ENCODE data around the gene UMAD1.
"Not testable (repeated sequence)": the region's sequence is repeated elsewhere in the genome, so short reads cannot be mapped to it uniquely, and the experiment has no call there.

UMAD1 gene

DNA sequence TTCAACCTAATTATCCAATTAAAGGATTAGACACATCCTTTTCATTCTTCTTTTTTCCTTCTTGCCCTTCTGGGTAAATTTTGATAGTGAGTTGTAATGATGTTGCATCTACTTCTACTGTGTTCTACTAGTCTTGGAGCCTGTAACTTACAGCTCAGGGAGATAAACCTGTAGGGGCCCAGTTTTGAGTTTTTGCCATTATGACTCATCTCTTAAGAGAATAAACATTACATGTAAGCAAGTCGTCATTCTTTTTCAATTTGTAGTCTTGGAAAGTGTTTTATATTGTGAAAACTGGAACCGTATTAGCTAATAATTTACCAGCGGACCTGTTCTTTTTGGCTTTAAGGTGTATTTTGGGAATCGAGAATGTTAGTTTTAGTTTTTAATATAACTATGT, 167.6 kb downstream of the UMAD1 start:
- DNase-seq, result peak; percentile 11

DNA sequence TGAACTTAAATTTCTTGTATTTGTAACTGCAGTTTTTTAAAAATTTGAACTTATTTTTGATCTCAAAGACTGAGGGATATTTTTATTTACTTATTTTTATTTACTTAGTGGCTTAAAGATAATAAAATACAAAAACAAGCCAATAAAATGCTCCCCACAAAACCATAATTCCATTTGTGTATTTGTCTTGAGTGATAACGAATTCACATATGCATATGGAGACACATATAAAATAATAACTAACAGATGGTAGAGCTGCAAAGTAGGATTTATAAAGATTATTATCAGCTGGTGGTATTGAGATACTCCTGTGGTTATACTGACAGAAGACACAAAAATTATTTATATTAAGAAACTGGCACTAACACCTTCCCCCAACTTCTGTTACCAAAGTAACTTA, 168.1 kb downstream of the UMAD1 start:
- DNase-seq, result no peak

DNA sequence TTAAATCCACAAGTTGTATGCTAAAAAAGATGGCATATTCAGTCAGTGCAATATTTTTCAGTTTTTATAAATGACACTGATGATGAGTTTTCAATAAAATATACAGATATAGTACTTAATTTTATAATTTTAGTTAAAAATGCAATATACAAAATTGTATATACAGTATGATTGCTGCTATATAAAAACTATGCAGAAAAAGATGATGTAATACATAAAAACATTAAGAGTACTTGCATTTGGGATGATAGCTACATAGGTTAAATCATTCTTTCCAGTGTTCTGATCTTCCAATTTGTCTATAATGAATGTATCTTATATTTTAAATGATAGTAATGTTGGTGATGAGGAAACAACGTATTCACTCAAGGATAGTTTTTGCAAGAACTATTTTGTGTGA, 169.8 kb downstream of the UMAD1 start:
- no peak for DNase-seq

DNA sequence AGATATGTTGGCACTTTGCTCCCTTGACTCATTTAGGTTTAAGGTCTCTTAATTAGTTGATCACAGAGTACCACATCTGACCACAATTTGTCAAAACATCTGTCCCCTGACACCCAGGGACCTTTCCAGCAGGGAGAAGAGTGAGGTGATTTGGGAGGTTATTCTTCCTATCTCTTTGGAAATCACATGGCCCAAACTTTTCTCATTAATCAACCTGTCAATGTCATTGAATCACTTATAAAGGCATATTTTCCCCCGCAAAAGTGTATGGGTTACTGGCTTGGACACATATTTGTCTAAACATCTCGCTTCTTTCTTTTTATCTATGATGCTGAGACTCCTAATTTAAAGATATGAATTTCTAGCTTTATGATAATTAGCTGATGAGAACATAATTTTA, 170.3 kb downstream of the UMAD1 start:
- DNase-seq, result no peak

DNA sequence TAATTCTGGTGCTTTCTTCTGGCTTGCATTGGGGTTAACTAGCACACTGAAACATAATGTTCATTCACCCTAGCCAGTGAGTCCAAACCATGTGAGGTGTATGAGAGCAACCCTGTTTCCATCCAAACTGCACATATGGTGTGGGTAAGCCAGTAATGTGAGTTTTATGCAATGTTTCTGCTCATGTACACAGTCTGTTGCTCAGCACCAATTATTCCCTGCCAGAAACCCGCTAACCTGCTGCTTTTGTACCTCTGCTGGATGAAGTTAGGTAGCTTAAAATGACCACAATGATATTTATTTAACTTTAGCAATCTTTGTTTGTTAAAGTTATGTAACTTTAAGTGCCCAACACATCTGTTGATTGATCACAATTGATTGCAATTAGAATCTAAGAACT, 171.6 kb downstream of the UMAD1 start:
- DNase-seq, result no peak

DNA sequence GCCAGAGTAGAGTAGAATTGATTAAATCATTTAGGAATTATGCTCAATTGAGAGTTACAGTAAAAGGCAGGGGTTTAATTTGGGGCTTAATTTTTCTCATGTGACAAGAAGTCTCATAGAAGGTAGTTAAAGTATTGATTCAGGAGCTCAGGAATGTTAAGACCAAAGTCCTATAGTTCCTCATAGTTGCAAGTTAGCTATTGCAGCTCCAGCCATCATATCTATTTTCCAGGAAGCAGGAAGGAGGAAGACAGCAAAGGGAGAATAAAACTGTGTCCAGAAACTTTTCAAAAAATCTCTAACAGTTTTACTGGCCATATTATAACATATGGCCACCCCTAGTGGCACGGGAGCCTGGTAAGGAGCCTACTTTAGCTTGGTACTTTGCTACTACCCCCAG, 174.8 kb downstream of the UMAD1 start:
- DNase-seq, result no peak

DNA sequence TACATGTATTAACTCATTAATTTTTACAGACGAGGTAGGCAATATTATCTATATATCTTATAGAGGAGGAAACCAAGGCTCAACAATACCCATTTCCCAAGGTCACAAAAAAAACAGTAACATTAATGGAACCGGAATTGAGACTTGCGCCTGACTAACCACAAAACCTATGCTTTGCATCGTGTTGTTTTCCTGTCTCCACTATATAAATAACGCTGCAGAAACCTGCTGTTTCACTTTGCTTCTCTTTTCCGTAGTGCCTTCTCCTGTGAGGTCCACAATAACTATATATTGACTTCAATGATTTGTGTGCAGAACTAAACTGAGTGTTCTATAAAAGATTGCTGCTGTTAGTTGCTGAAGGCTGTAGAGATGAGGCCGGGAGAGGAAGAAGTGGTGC, 175.5 kb downstream of the UMAD1 start:
- peak; percentile 39 for DNase-seq

DNA sequence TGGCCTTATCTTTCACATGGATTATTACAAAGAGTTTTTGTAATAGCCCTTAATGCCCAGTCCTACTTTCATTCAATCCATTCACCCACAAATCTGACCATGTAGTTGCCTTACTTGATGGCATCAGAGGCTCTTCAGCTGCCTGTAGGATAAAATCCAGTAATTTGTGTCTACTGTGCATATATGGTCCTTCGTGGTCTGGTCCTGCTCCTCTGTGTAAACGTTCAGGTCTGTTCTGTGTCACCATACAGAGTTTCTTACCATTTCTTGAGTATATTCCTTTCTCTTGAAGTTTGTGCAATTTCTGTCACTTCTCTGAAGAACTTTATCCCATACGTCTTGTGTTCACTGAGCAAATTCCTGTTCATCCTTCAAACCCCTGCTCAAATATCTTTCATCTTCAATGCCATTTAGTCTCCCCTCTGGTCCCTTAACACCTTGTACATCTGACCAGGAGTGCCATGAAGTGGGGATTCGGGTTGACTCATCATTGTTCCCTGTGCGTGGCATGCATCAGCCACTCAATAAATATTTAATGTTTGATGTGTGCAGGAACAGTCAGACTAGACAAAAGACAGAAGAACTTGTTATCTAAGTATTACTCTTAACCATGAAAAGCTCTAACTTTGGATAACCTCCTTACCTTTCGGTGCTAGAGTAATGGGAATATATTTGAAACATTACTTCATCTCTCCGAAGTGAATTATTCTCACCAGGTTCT, 176.4 kb downstream of the UMAD1 start:
- no peak for DNase-seq

DNA sequence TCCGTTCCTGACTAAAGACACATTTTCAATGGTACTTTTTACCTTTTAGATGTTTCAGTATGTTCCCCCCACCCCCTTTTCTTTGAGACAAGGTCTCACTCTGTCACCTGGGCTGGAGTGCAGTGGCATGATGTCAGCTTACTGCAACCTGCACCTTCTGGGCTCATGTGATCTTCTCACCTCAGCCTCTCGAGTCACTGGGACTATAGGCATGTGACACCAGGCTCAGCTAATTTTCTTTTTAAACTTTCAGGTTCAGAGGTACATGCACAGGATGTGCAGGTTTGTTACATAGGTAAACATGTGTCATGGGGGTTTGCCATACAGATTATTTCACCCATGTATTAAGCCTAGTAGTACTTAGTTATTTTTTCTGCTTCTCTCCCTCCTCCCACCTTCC, 177.2 kb downstream of the UMAD1 start:
- DNase-seq, result no peak

DNA sequence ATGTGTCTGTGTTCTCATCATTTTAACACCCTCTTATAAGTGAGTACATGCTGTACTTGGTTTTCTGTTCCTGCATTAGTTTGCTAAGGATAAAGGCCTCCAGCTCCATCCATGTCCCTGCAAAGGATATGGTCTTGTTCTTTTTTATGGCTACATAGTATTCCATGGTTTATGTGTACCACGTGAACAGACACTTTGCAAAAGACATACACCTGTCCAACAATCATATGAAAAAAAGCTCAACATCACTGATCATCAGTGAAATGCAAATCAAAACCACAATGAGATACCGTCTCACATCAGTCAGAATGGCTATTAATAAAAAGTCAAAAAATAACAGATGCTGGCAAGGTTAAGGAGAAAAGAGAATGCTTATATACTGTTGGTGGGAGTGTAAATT, 177.6 kb downstream of the UMAD1 start:
- not testable (repeated sequence) for DNase-seq

DNA sequence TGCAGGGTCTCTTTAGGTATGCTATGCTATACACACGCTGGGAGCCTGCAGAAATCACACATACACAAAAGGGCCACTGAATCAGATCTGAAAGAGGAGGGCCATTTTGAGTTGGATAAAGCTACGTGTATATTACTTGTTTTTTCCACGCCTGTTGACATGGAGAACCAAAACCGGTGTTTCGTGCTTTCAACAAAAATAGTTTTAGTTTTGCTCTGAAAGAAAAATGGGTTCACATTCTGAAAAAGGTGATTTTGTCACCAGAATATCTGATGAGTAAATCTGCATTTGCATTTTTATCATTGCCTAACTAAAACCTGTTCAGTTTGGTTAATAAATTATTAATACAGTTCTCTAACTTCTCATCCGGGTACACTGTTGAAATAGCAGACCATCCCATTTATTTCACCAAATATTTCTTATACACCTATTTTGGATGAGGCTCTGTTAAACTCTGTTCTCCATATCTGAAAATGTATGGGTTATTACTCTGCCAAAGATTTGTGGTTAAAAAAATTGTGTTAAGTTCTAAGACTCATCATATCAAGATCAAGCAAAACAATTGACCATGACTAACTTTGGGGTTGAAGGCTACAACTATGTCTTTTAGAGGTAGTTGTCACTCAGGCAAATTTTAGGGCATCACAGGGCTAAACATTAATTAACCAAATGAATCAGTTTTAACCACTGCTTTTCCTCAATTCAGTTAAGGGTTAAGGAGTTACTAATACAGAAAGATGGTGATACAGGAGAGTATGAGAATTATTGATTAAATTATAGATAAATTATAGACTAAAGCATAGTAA, 179.1 kb downstream of the UMAD1 start:
- peak; percentile 19 for DNase-seq

DNA sequence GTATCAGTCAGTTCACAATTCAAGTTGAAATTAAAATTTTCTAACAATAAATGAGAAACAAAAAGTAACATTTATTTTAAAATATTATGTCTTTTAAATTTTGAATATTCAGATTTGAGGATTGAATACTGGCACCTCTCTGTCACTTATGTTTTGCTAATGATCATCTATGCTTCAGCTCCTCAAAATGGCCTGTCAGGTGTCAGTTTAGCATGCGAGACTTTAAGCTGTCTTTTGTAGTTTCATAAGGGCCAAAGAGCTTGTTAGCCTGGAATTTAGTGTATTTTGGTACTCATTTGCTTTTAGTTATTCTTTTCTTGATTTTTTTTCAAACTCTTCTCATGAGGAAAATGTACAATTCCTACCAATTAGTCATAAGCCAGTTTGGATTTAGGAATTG, 179.9 kb downstream of the UMAD1 start:
- no peak for DNase-seq

DNA sequence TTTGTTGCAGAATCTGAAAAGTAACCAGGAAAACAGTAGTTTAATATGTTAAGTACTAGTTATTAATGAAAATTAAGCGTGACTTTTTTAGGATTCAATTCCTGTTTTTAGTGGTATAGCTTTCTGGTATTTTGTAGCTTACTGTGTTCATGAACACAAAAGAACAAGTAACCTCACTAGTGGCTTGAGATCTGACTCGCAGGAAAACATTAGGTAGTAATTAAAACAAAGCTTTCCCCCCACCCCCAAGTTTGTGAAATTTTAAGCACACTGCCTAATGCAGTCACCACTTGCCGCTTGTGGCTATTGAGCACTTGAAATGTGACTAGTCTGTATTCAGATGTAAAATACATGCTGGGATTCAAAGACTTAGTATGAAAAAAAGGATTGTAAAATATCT, 180.4 kb downstream of the UMAD1 start:
- DNase-seq, result peak; percentile 17

DNA sequence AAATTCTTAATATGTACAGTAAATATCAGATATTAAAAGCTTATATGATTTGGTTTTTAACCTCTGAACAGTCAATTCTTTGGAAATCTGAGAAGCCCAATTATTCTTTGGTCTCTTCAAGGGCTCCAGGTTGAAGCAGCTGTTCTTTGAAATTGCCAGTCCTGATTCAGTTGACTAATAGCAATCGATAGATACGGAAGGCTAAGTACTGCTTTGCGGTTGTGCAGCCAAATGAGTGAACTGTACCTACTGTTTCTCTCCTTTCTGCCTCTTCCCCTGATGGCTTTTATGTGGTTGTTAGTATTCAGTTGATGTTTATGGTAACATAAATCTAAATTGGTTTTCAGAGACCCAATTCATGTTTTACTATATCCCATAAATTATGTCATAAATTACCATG, 181.0 kb downstream of the UMAD1 start:
- DNase-seq, result no peak

DNA sequence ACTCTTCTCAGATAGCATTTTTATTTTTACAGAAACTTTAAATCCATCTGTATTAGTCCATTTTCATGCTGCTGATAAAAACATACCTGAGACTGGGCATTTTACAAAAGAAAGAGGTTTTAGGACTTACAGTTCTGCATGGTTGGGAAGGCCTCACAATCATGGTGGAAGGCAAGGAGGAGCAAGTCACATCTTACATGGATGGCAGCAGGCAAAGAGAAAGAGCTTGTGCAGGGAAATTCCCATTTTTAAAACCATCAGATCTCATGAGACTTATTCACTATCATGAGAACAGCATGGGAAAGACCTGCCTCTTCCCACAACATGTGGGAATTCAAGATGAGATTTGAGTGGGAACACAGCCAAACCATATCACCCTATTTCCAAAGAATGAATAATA, 184.7 kb downstream of the UMAD1 start:
- DNase-seq, result not testable (repeated sequence)

DNA sequence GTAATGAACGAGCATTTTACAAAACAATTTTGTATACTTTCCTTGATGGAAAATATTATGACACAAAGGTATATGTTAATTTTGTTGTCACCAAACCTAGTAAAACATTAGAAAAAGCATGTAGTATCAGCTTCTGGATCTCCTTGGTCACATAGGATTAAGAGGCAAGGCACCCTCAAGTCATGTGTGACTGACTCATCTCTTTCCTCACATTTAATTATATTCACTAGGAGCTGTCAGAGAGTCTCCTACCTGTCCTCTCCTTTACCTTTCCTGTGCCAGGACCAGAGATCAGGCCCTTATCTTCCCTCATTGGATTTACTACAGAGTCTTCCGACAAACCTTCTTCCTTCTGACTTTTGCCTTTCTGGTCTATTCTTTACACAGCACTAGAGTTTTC, 189.1 kb downstream of the UMAD1 start:
- no peak for DNase-seq

DNA sequence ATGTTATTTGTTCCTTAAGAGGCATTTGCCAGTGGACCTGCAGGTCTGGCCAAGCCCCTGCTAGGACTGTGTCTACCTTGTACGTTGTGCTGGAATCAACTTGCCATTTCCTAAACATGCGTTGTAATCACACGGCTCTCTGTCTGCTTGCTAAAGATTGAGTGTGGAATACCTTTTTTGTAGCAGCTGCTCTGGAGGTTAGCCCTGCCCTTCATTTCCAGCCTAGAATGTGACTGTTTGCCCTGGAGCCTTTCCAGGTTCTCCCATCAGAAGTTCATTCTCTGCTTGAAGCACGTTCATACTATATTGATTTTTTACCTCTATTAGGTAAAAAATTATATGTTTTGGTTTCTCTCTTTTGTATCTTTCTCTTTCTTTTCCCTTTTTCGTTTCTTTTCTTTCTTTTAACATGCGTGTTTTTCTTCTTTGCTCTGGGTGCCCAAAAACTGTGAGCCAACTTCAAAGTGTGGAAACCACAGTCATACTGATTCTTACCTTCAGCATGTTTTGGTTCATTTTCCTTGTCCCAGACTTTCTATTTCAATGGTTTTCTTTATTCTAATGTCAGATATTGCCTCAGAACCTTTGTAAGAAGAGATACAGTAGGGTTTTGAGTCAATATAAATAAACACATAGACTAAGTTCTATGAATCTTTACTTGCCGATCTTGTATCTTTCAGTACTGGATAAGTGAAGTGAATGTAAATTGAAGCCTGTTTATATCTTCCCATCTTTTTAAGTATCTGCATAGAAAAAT, 189.7 kb downstream of the UMAD1 start:
- no peak for DNase-seq

DNA sequence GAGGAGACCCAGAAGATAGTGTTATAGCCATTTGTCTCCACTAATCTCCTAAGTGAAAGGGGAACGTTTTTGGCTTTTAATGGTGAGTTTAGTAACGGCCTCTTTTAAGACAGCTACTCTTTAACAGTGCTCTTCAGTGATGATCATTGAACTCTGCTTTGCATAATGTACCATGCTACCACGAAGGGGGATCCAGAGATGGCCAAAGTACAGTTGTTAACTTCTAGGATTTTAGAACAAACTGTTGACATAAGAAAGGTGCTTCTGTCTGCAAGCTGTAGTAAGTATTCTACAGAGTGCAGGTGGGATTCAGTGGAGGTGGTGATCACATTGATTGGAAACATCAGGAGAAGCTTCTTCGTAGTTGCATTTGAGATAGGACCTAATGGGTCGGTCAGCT, 192.0 kb downstream of the UMAD1 start:
- no peak for DNase-seq

DNA sequence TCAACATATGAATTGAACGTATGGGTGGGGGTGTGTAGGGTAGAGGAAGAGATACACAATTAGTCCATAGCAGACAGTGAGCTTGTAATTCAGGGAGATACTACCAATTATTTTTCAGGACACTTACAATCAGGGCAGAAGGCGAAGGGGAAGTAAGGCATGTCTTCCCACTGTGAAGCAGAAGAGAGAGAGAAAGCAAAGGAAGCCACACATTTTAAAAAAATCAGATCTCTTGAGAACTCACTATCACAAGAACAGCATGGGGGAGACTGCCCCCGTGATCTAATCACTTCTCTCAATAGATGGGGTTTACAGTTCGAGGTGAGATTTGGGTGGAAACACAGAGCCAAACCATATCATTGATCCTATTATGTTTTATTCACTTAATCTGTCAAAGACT, 194.2 kb downstream of the UMAD1 start:
- no peak for DNase-seq

DNA sequence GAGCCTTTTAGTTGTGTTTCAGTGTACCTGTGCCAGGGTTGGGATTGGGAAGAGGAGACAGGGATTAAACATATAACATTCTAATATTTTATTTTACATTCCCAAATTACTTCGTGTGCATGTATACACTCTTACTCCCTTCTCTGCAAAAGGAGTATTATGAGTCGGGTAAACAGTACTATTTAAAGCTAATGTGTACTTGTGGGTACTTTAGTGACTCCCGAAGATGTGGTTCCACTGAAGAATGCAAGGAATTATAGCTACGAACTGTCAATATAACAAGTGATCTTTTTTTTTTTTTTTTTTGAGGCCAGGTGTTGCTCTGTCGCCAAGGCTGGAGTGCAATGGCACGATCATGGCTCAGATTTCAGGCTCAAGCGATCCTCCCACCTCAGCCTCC, 200.5 kb downstream of the UMAD1 start:
- DNase-seq, result no peak

DNA sequence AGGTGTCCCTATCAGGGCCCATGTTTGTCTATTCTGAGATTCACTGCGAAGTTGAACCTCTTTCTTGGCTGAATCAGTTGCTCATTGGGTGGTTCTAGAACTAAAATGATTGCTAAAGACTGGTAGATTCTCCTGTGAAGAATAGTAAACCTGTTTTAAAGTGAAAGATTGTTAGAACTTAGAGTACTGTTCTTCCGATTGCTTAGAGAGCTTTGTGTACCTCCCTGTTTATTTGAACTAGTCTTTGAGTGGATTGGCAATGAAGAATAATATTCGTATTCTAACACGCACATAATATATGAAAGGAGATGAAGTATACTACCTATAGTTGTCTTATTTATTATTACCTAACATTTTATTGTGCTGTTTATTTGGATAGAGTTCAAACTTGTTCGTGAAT, 202.7 kb downstream of the UMAD1 start:
- no peak for DNase-seq

DNA sequence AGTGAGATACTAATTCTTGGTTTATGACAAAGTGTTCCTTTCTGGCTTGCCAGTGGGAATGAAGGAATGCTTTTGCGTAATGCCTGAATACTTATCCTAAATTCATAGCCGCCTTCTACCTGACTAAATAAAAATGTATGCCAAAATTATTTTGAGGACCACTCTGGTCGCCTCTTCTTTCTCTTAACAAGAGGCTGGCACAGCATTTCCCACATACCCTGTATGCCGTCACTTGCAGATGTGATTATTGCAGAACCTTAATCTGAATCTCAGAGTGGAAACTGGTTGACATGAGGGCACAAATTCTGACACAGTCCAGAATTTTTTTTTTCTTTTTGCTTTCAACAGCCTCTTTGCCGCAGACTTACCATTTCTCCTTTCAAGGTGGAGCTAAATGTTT, 203.4 kb downstream of the UMAD1 start:
- no peak for DNase-seq

DNA sequence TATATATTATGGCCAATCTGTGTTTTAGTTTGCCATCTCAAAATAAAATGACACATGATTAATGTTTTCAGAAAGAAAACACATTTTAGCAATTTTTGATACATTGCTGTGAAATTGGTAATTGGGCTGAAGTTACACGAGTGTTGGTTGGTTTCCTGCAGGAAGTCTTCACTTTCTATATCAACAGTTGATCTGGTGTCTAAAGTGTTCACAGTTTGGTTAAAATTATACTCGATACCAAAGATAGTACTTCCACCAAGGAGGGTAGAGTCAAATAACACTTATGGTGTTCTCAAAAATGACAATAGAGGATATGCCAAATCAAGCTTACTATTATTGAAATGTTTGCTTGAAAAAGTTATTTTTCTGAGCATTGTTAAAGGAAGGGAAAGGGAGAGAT, 207.7 kb downstream of the UMAD1 start:
- DNase-seq, result no peak

DNA sequence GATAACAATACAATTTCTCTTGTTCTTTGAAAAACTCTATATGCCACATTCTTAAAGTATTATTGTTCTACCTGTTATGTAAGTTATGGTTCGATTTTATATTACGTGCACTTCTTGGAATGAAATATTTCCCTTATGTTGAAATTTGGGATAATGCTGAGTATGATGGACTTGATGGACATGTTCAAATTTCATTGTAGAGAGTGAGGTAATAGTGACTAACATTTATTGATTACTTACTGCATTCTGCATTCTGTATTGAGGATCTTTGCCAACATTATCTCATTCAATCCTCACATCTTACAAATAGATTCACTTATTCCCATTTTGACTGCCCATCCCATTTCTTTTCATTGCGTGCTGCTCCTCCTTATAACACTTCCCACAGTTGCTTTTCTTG, 208.3 kb downstream of the UMAD1 start:
- no peak for DNase-seq

Data from hematopoietic multipotent progenitor cell treated with erythropoietin and hydrocortisone succinate and interleukin-3 and kit ligand, for 4 days (in vitro differentiated cells).